WTC11 (cell line): ENCODE data around the gene HDHD2. TPM values are rescaled to one million over a fixed set of nuclear protein-coding genes. Genes with fewer than 3 reads are reported as not detected.
A peak's percentile ranks its signal among the peaks of the same experiment; 100 is the strongest.

Experiments used
- ATF1 ChIP-seq: sonication (generic); formaldehyde crosslinking; IDR thresholded peaks from 2 replicates; pipeline ENCODE4 v1.8.1; 2023; ENCODE audit warnings: mild to moderate bottlenecking, moderate library complexity, missing genetic modification reagents
- CREB1 ChIP-seq: sonication (generic); formaldehyde crosslinking; IDR thresholded peaks from 2 replicates; pipeline ENCODE4 v1.8.0; 2023; ENCODE audit warnings: mild to moderate bottlenecking, missing genetic modification reagents
- EMX1 ChIP-seq: fragments of 250-450 bp; sonication (Bioruptor Pico); IDR thresholded peaks from 2 replicates; pipeline ENCODE4 v1.8.0; 2021; ENCODE audit warnings: mild to moderate bottlenecking
- ESRRA ChIP-seq: sonication (generic); formaldehyde crosslinking; IDR thresholded peaks from 2 replicates; pipeline ENCODE4 v1.8.1; 2022; ENCODE audit warnings: mild to moderate bottlenecking, missing genetic modification reagents, borderline replicate concordance
- FOXJ3 ChIP-seq: sonication (generic); formaldehyde crosslinking; IDR thresholded peaks from 2 replicates; pipeline ENCODE4 v1.9.0; 2021; ENCODE audit warnings: missing genetic modification reagents, mild to moderate bottlenecking, borderline replicate concordance
- MXD4 ChIP-seq: fragments of 250-450 bp; sonication (Bioruptor Pico); IDR thresholded peaks from 2 replicates; pipeline ENCODE4 v1.8.0; 2021; ENCODE audit warnings: mild to moderate bottlenecking, moderate library complexity, borderline replicate concordance
- NFE2L1 ChIP-seq: sonication (generic); formaldehyde crosslinking; IDR thresholded peaks from 2 replicates; pipeline ENCODE4 v1.8.1; 2023; ENCODE audit warnings: missing genetic modification reagents
- NFYB ChIP-seq: sonication (generic); formaldehyde crosslinking; conservative IDR thresholded peaks from 2 replicates; pipeline ENCODE4 v1.8.0; 2022; ENCODE audit warnings: low read depth, missing genetic modification reagents
- PRRX2 ChIP-seq: fragments of 250-450 bp; sonication (Bioruptor Pico); IDR thresholded peaks from 2 replicates; pipeline ENCODE4 v1.8.0; 2021; ENCODE audit warnings: mild to moderate bottlenecking
- RELA ChIP-seq: sonication (generic); formaldehyde crosslinking; IDR thresholded peaks from 2 replicates; pipeline ENCODE4 v1.8.1; 2022; ENCODE audit warnings: missing genetic modification reagents, mild to moderate bottlenecking, borderline replicate concordance
- SMAD3 ChIP-seq: sonication (generic); formaldehyde crosslinking; IDR thresholded peaks from 2 replicates; pipeline ENCODE4 v1.8.0; 2022; ENCODE audit warnings: missing genetic modification reagents, mild to moderate bottlenecking, borderline replicate concordance
- SMAD4 ChIP-seq: sonication (generic); formaldehyde crosslinking; IDR thresholded peaks from 2 replicates; pipeline ENCODE4 v1.8.0; 2022; ENCODE audit warnings: mild to moderate bottlenecking, missing genetic modification reagents
- SP1 ChIP-seq: sonication (generic); formaldehyde crosslinking; conservative IDR thresholded peaks from 2 replicates; pipeline ENCODE4 v1.8.1; 2022; ENCODE audit warnings: missing genetic modification reagents
- ZBTB21 ChIP-seq: sonication (generic); formaldehyde crosslinking; IDR thresholded peaks from 2 replicates; pipeline ENCODE4 v1.8.1; 2023; ENCODE audit warnings: mild to moderate bottlenecking, missing genetic modification reagents, borderline replicate concordance
- ZNF121 ChIP-seq: sonication (generic); formaldehyde crosslinking; IDR thresholded peaks from 2 replicates; pipeline ENCODE4 v1.8.0; 2023; ENCODE audit warnings: missing genetic modification reagents
- ZNF416 ChIP-seq: fragments of 250-450 bp; sonication (Bioruptor Pico); IDR thresholded peaks from 2 replicates; pipeline ENCODE4 v1.9.0; 2021; ENCODE audit warnings: mild to moderate bottlenecking, inconsistent platforms
- total RNA-seq: library from RNA; stranded (reverse); gene quantifications from 3 replicates; pipeline ENCODE4 v1.2.3, GENCODE V29; 2021
- TF ChIP-seq, protein P1 (sequence below): sonication (generic); formaldehyde crosslinking; IDR thresholded peaks from 2 replicates; pipeline ENCODE4 v1.8.1; 2022; ENCODE audit warnings: mild to moderate bottlenecking, moderate library complexity, missing genetic modification reagents
- TF ChIP-seq, protein P2 (sequence below): sonication (generic); formaldehyde crosslinking; IDR thresholded peaks from 2 replicates; pipeline ENCODE4 v1.8.0; 2022; ENCODE audit warnings: mild to moderate bottlenecking, missing genetic modification reagents
- TF ChIP-seq, protein P3 (sequence below): sonication (generic); formaldehyde crosslinking; IDR thresholded peaks from 2 replicates; pipeline ENCODE4 v1.8.0; 2022; ENCODE audit warnings: mild to moderate bottlenecking, missing genetic modification reagents
- TF ChIP-seq, protein P4 (sequence below): fragments of 250-450 bp; sonication (Bioruptor Pico); IDR thresholded peaks from 2 replicates; pipeline ENCODE4 v1.9.0; 2021; ENCODE audit warnings: mild to moderate bottlenecking
- TF ChIP-seq, protein P5 (sequence below): sonication (generic); formaldehyde crosslinking; IDR thresholded peaks from 2 replicates; pipeline ENCODE4 v1.8.0; 2022; ENCODE audit warnings: mild to moderate bottlenecking, missing genetic modification reagents
- TF ChIP-seq, protein P6 (sequence below): sonication (generic); formaldehyde crosslinking; IDR thresholded peaks from 2 replicates; pipeline ENCODE4 v1.8.0; 2023; ENCODE audit warnings: missing genetic modification reagents
- TF ChIP-seq, protein P7 (sequence below): sonication (generic); formaldehyde crosslinking; IDR thresholded peaks from 2 replicates; pipeline ENCODE4 v1.8.0; 2023; ENCODE audit warnings: missing genetic modification reagents, mild to moderate bottlenecking, borderline replicate concordance
- TF ChIP-seq, protein P8 (sequence below): sonication (generic); formaldehyde crosslinking; IDR thresholded peaks from 2 replicates; pipeline ENCODE4 v1.8.1; 2022; ENCODE audit warnings: mild to moderate bottlenecking, missing genetic modification reagents, moderate library complexity, borderline replicate concordance
- TF ChIP-seq, protein P9 (sequence below): fragments of 250-450 bp; sonication (Bioruptor Pico); IDR thresholded peaks from 2 replicates; pipeline ENCODE4 v1.9.0; 2021; ENCODE audit warnings: moderate library complexity, mild to moderate bottlenecking, inconsistent platforms, borderline replicate concordance
- TF ChIP-seq, protein P10 (sequence below): fragments of 200-600 bp; IDR thresholded peaks from 2 replicates; pipeline ENCODE4 v1.8.0; 2022; ENCODE audit warnings: antibody characterized with exemption

Gene HDHD2
- total RNA-seq, 1 experiment from 2014 or later: 42.1 TPM

DNA sequence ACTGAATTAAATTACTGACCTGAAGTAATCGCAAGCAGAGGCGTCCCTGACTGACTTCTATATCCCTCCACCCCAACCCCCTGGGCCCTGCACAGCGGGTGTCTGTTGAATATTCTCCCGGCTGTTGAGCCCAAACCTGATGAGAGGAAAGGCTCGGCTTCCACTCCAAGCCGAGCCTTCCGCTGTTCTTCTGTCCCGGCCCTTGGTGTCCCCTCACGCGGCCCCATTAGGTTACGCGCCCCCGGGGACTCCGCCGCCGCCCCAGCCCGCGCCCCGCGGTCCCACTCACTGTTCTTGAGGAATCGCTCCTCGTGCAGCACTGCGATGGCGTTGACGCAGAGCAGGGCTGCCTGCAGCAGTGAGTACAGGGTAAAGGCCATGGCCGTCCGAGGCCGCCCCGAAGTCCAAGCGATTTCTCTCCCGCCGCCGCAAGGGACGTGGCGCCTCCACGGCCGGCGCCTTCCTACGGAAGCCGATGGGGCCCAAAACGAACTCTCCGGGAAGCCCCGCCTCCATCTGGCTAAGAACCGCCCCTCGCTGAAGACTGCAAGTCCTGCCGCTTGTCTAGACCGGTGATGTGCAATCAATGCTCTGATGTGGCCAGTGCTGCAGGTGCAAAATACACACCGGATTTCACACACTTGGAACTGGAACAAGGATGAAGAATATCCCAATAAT lies 25.7 kb upstream of the HDHD2 start, which contains the start of gene IER3IP1 (continued):
- TF ChIP-seq, protein P1, sequence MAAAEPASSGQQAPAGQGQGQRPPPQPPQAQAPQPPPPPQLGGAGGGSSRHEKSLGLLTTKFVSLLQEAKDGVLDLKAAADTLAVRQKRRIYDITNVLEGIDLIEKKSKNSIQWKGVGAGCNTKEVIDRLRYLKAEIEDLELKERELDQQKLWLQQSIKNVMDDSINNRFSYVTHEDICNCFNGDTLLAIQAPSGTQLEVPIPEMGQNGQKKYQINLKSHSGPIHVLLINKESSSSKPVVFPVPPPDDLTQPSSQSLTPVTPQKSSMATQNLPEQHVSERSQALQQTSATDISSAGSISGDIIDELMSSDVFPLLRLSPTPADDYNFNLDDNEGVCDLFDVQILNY: peak; percentile 62; the same call in 1 of the 2 replicates
- TF ChIP-seq SMAD3 (CRISPR knock-in tag) (0 out of 2 replicates have a peak, but pooled peaks have one; percentile 16), SMAD4 (CRISPR knock-in tag) (no peak), ZNF121 (CRISPR knock-in tag) (0 out of 2 replicates have a peak, but pooled peaks have one; percentile 39), MXD4 (no peak), EMX1 (no peak), NFYB (no peak), CREB1 (CRISPR knock-in tag) (peak; percentile 64; the same call in 1 of the 2 replicates), SP1 (CRISPR knock-in tag) (peak; percentile 82), ZBTB21 (CRISPR knock-in tag) (peak; percentile 66; the same call in 1 of the 2 replicates), FOXJ3 (CRISPR knock-in tag) (no peak), ESRRA (0 out of 2 replicates have a peak, but pooled peaks have one; percentile 43), ZNF416 (CRISPR knock-in tag) (peak; percentile 83; the same call in 1 of the 2 replicates), PRRX2 (CRISPR knock-in tag) (no peak), ATF1 (CRISPR knock-in tag) (no peak), NFE2L1 (CRISPR knock-in tag) (no peak), RELA (no peak)
- TF ChIP-seq, protein P2, sequence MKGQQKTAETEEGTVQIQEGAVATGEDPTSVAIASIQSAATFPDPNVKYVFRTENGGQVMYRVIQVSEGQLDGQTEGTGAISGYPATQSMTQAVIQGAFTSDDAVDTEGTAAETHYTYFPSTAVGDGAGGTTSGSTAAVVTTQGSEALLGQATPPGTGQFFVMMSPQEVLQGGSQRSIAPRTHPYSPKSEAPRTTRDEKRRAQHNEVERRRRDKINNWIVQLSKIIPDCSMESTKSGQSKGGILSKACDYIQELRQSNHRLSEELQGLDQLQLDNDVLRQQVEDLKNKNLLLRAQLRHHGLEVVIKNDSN (CRISPR knock-in tag): no peak
- TF ChIP-seq, protein P3, sequence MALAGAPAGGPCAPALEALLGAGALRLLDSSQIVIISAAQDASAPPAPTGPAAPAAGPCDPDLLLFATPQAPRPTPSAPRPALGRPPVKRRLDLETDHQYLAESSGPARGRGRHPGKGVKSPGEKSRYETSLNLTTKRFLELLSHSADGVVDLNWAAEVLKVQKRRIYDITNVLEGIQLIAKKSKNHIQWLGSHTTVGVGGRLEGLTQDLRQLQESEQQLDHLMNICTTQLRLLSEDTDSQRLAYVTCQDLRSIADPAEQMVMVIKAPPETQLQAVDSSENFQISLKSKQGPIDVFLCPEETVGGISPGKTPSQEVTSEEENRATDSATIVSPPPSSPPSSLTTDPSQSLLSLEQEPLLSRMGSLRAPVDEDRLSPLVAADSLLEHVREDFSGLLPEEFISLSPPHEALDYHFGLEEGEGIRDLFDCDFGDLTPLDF (CRISPR knock-in tag): 0 out of 2 replicates have a peak, but pooled peaks have one; percentile 55
- TF ChIP-seq, protein P4, sequence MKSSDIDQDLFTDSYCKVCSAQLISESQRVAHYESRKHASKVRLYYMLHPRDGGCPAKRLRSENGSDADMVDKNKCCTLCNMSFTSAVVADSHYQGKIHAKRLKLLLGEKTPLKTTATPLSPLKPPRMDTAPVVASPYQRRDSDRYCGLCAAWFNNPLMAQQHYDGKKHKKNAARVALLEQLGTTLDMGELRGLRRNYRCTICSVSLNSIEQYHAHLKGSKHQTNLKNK (CRISPR knock-in tag): no peak
- TF ChIP-seq, protein P5, sequence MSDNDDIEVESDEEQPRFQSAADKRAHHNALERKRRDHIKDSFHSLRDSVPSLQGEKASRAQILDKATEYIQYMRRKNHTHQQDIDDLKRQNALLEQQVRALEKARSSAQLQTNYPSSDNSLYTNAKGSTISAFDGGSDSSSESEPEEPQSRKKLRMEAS (CRISPR knock-in tag): peak; percentile 80
- TF ChIP-seq, protein P6, sequence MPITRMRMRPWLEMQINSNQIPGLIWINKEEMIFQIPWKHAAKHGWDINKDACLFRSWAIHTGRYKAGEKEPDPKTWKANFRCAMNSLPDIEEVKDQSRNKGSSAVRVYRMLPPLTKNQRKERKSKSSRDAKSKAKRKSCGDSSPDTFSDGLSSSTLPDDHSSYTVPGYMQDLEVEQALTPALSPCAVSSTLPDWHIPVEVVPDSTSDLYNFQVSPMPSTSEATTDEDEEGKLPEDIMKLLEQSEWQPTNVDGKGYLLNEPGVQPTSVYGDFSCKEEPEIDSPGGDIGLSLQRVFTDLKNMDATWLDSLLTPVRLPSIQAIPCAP (CRISPR knock-in tag): no peak
- TF ChIP-seq, protein P7, sequence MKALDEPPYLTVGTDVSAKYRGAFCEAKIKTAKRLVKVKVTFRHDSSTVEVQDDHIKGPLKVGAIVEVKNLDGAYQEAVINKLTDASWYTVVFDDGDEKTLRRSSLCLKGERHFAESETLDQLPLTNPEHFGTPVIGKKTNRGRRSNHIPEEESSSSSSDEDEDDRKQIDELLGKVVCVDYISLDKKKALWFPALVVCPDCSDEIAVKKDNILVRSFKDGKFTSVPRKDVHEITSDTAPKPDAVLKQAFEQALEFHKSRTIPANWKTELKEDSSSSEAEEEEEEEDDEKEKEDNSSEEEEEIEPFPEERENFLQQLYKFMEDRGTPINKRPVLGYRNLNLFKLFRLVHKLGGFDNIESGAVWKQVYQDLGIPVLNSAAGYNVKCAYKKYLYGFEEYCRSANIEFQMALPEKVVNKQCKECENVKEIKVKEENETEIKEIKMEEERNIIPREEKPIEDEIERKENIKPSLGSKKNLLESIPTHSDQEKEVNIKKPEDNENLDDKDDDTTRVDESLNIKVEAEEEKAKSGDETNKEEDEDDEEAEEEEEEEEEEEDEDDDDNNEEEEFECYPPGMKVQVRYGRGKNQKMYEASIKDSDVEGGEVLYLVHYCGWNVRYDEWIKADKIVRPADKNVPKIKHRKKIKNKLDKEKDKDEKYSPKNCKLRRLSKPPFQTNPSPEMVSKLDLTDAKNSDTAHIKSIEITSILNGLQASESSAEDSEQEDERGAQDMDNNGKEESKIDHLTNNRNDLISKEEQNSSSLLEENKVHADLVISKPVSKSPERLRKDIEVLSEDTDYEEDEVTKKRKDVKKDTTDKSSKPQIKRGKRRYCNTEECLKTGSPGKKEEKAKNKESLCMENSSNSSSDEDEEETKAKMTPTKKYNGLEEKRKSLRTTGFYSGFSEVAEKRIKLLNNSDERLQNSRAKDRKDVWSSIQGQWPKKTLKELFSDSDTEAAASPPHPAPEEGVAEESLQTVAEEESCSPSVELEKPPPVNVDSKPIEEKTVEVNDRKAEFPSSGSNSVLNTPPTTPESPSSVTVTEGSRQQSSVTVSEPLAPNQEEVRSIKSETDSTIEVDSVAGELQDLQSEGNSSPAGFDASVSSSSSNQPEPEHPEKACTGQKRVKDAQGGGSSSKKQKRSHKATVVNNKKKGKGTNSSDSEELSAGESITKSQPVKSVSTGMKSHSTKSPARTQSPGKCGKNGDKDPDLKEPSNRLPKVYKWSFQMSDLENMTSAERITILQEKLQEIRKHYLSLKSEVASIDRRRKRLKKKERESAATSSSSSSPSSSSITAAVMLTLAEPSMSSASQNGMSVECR: 0 out of 2 replicates have a peak, but pooled peaks have one; percentile 51
- TF ChIP-seq, protein P8, sequence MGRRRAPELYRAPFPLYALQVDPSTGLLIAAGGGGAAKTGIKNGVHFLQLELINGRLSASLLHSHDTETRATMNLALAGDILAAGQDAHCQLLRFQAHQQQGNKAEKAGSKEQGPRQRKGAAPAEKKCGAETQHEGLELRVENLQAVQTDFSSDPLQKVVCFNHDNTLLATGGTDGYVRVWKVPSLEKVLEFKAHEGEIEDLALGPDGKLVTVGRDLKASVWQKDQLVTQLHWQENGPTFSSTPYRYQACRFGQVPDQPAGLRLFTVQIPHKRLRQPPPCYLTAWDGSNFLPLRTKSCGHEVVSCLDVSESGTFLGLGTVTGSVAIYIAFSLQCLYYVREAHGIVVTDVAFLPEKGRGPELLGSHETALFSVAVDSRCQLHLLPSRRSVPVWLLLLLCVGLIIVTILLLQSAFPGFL (CRISPR knock-in tag): no peak
- TF ChIP-seq, protein P9, sequence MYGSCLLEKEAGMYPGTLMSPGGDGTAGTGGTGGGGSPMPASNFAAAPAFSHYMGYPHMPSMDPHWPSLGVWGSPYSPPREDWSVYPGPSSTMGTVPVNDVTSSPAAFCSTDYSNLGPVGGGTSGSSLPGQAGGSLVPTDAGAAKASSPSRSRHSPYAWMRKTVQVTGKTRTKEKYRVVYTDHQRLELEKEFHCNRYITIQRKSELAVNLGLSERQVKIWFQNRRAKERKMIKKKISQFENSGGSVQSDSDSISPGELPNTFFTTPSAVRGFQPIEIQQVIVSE (CRISPR knock-in tag): no peak
- TF ChIP-seq, protein P10, sequence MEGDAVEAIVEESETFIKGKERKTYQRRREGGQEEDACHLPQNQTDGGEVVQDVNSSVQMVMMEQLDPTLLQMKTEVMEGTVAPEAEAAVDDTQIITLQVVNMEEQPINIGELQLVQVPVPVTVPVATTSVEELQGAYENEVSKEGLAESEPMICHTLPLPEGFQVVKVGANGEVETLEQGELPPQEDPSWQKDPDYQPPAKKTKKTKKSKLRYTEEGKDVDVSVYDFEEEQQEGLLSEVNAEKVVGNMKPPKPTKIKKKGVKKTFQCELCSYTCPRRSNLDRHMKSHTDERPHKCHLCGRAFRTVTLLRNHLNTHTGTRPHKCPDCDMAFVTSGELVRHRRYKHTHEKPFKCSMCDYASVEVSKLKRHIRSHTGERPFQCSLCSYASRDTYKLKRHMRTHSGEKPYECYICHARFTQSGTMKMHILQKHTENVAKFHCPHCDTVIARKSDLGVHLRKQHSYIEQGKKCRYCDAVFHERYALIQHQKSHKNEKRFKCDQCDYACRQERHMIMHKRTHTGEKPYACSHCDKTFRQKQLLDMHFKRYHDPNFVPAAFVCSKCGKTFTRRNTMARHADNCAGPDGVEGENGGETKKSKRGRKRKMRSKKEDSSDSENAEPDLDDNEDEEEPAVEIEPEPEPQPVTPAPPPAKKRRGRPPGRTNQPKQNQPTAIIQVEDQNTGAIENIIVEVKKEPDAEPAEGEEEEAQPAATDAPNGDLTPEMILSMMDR: no peak
